ENCODE data around the gene COL4A2.
"Not testable (repeated sequence)": the region's sequence is repeated elsewhere in the genome, so short reads cannot be mapped to it uniquely, and the experiment has no call there.

The COL4A2 gene

DNA sequence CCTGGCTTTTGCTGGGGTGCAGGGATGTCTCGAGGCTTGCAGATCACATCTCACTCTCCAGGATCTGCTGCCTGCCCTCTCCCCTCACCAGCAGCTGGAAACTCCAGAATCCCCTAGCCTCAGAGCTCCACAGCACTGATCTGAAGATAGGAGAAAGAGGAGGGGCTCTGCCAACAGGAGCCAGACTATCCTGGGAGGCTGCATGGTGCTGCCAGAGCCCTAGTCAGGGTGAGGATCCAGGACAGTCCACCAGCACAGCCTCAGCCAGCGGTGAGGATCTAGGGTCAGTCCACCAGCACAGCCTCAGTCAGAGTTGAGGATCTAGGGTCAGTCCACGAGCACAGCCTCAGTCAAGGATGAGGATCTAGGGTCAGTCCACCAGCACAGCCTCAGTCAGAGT, 189.2 kb downstream of the COL4A2 start:
- no peak for DNase-seq (ENCODE audit: low spot score)

DNA sequence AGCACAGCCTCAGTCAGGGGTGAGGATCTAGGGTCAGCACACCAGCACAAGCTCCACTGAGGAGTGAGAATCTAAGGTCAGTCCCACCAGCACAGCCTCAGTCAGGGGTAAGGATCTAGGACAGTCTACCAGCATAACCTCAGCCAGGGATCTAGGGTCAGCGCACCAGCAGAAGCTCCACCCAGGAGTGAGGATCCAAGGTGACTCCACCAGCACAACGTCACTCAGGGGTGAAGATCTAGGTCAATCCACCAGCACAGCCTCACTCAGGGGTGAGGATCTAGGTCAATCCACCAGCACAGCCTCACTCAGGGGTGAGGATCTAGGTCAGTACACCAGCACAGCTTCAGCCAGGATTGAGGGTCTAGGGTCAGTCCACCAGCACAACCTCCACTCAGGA, 189.9 kb downstream of the COL4A2 start:
- no peak for DNase-seq (ENCODE audit: low spot score)

DNA sequence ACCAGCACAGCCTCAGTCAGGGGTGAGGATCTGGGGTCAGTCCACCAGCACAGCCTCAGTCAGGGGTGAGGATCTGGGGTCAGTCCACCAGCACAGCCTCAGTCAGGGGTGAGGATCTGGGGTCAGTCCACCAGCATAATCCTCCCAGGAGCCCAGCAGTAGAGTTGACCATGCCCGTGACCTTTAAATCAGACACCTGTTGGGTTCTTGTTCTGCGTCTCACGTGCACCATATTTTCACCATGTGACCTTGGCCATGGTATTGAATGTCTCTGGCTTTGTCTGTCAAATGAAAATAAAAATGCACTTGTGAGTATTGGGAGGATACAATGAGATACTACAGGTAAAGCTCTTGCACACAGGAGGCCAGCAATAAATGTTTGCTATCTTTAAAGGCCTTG, 190.8 kb downstream of the COL4A2 start:
- not testable (repeated sequence) for DNase-seq (ENCODE audit: low spot score)

DNA sequence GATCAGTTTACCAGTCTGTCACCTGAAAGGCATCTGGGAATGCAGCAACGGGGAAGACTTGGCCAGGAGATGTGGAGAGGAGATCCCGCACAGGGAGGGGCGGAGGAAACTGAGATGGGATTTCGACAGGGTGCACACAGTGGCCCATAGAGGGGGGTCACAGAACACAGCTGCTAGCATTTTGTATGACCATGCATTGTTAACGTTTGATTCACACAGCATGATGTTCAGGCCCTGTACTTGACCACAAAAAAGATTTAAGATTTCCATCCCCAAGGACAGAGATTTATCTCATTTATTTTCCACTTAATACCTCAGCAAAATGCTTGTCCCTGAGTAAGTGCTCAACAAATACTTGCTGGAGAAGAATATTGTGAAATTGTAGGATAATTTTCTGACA, 191.2 kb downstream of the COL4A2 start:
- no peak for DNase-seq (ENCODE audit: low spot score)

DNA sequence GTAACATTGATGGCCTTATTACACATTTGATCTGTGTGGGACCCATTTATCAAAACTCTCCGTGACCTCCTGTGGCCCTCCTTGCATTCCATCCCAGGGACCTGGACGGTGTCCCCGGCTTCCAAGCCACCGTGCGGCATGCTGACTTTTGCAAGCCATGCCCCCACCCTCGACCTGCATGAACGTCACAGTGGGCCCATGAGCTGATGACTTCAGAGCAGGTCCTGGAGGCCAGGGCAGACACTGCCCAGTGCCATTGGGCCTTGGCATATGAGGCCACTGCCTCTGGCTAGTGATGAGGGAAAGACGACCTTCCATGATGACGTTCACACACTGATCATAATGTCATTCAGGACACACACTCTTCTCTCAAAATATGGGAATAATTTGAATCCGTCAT, 191.7 kb downstream of the COL4A2 start:
- DNase-seq (ENCODE audit: low spot score): no peak

DNA sequence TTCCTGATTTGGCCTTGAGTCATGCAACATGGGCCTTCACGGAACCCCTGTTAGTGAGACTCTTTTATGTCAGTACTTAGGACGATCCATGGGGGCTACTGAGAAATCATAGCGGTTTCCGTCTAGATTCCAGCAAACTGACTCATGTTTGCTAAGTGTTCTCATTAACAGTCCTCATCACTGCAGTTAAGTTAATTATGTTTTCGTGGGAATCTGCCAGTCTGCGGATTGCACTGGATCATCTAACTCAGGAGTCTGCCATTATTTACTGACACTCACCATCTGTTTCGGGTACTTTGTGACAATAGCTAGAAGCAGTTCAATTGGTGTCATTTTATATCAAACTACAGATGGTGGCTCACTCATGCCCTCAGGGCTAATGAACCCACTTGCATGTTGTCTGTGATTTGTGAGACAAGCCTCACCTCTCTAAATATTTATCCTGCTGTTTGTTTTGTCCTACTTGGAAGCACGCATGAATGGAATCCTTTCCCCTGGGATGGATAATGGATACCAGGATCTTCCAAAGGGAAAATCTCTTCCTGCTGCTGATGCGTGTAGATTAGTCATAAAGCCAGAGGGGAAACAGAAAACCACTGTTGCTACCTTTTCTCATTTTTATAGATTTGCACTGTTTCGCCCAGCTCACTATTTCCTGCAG, 192.7 kb downstream of the COL4A2 start:
- DNase-seq (ENCODE audit: low spot score): no peak

DNA sequence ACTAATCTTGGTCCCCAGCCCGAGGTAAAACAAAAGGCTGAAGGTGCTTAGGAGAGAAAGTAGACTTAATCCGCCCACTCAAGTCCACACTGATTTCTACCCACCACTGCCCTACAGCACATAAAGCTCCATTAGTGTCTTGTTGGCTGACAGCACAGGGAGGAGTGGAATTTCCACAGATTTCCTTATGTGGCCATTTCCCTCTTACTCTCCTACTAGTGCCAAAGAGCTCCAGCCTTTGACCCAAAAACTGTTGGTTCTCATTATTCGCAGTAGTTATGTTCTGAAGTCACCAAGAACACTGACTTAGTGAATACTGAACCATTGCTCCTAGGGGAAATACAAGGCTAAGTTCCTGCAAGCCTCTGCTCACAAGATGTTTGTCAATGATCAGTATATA, 193.3 kb downstream of the COL4A2 start:
- no peak for DNase-seq (ENCODE audit: low spot score)

DNA sequence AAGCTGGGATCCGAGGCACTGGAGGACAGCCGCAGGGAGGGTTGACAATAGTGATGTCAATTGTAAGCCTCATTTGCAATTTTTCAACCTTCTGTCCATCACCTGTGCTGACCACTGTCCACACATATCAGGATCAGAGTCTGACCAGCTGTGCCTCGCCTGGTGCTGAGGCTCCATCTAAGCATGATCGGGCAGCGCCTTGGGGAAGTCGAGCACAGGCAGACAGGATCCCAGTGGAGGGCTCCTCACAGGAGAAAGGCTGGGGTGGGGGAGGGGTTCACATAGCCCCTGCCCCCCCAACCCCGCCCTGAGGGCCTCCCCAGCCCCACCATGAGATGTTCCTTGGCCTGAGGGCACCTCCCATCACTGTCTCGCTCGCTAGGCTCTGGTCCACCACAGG, 194.1 kb downstream of the COL4A2 start:
- DNase-seq (ENCODE audit: low spot score): no peak

DNA sequence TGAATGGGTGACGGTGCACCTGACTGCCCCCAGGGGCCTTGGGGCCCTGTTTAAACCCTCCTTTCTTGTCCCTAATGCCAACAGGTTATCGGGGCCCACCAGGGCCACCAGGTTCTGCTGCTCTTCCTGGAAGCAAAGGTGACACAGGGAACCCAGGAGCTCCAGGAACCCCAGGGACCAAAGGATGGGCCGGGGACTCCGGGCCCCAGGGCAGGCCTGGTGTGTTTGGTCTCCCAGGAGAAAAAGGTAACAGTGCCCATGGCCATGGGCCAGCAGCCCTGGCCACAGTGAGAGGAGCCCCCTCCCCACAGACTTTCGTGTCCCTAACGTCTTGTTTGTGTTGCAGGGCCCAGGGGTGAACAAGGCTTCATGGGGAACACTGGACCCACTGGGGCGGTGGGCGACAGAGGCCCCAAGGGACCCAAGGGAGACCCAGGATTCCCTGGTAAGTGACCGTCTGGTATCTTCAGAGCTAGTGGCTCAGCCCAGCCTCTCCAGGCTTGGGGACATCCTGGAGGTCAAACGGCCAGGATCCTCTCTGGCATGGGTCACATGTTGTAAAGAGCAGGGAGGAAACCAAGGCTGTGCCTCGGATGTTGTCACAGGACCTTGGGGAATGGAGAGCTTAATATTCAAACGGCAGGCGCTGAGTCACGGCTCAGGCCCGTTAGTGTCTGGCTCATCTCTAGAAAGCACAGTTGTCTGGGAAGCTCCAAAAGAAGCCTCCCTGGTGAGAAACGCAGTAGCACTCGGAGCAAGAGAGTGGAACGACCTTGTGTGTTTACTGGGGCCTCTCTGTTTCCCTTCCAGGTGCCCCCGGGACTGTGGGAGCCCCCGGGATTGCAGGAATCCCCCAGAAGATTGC, 196.2 kb downstream of the COL4A2 start:
- no peak for DNase-seq (ENCODE audit: low spot score)

DNA sequence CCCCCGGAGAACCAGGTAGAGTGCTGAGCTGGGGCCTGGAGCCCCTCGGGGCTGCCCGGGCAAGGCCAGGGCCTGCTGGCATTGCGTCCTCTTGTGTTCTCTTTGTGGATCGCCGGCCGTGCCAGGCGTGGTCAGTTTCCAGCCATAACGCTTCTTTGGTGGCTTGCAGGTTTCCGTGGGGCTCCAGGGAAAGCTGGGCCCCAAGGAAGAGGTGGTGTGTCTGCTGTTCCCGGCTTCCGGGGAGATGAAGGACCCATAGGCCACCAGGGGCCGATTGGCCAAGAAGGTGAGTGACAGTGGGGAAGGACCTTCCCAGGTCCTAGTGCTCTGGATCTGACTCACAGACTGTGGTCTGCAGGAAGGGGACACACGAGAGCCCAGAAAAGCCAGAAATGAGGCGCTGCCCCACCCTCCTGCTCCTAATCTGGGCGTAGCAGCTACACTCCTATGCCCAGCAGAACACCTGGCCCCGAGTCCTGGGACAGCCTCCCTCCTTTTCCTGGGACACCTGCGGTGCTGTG, 197.0 kb downstream of the COL4A2 start:
- DNase-seq (ENCODE audit: low spot score): no peak

DNA sequence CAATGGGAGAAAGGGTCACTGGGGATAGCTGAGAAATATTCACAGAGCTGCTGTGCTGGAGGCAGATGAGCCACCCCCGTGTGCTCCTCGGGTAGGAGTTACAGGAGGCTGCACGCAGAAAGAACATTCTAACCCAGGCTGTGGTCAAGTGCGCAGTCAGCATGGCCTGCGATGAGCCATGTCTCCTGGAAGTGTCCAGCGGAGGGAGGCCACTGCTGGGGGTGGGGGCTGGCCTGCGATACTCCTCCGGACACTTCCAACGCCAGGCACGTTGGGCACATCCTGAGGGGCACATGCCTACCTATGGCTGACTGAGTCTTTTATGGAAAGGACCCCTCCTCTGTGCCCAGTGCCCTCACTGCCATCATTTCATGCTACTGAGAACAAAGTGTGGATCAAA, 198.5 kb downstream of the COL4A2 start:
- no peak for DNase-seq (ENCODE audit: low spot score)

DNA sequence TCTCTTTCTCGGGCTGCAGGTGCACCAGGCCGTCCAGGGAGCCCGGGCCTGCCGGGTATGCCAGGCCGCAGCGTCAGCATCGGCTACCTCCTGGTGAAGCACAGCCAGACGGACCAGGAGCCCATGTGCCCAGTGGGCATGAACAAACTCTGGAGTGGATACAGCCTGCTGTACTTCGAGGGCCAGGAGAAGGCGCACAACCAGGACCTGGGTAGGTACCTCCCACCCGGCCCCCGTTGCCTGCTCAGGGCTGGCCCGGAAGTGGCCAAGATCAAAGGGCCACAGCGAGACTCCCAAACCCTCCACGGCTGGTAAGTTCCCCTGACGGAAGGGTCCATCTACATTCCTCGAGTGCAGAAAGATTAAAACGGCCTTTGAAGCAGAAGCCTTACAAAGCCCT, 199.3 kb downstream of the COL4A2 start:
- DNase-seq (ENCODE audit: low spot score): no peak

DNA sequence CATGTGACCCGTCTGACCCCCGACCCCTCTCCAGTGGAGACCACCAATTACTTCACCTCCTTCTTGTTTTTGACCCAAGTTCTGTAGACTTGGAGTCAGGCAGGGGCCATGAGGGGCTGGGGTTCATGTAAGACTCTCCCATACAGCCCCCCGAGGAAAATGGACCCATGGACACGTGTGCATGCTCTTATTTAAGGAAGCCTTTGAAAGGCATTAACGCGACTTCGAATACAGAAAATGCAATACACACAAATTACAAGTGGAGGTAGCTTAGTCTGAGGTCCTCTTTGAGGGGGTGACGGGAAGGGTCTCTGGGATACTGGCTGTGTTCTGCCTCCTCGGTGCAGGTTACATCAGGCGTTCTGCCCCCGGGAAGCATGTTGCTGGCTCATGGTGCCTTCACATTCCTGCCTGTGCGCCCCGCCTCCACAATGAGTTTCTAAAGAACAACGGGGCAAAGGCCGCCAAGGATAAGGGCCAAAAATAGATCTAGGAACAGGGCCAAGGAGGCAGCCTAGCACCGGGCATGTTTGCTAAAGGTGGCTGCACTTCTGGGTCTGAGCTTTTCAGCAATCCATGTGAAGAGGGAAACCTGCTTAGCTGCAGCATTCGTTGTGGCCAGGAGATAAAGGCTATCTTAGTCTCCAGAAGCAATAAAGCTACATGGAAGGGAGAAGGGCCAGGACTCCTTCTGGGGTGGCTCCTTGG, 199.9 kb downstream of the COL4A2 start:
- DNase-seq (ENCODE audit: low spot score): no peak

DNA sequence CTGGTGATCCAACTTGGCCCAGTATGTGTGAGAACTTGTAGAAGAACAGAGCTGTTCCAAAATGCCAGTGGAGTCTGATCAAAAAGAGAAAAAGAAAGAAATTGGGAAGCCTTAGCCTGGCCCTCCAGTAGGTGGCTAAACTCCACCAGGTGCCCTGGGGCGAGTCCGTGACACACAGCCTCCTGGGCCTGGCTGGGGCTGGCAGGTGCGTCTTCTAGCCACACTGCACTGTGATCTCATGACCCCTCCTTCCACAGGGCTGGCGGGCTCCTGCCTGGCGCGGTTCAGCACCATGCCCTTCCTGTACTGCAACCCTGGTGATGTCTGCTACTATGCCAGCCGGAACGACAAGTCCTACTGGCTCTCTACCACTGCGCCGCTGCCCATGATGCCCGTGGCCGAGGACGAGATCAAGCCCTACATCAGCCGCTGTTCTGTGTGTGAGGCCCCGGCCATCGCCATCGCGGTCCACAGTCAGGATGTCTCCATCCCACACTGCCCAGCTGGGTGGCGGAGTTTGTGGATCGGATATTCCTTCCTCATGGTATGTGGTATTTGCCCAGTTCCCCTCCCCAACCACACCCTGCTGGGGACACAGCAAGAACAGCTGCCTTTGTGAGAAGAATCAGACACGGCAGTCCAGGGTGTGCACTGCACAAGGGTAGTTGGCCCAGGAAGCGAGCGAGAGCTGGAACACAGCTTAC, 200.7 kb downstream of the COL4A2 start:
- no peak for DNase-seq (ENCODE audit: low spot score)

DNA sequence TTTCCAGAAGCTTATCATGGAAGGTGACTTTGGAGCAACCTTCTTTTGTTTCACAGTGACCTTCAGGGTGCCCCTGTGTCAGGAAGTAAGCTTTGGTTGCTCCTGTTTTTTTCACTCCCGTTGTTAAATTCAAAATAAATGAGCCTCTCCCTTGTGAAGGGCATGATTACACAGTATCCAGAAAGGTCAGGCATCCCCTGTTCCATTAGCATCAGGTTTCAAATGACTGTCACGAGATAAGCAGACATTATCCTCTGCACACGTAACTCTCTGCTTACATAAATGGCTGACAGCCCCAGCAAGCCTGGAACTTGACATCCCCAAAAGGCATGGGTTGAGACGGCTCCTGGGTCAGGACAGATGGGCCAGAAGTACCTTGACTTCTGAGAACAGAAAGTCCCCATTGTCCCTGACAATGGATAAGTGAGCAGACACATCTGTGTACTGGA, 202.4 kb downstream of the COL4A2 start:
- no peak for DNase-seq (ENCODE audit: low spot score)

DNA sequence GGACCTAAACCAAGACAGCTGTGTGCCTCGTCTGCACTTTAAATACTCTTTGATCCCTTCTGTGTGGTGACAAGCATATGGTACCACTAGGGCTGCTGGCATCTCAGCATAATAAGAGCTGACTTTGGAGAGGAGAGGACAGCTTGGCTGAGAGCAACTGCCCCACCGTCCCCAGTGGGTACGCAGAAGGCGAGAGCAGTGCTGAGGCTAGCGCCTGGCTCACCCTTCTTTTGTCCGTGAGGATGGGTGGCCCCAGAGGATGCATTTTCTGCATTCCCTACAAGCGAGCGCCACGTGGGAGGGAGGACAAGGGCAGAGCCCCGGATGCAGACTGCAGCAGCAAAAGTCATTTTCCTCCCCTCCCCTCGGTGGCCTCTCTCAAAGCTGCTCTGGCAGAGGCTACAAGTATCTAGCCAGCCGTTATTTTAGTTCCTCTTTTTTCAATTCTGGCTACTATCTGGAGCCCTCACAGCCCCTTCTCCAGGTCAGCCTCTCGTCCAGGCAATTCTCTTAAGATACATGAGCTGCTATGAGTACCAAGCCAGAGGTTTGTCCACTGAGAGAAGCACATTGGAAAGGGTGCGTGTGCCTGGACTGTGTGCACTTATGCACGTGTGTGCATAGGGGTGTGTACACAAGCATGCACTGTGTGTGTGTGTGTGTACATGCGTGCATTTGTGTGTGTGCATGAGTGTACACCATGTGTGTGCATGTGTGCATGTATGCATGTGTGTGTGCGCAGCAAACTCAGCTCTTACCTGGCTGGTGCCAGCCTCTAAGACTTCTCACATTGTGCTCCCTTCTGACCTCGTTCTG, 203.1 kb downstream of the COL4A2 start:
- DNase-seq (ENCODE audit: low spot score): no peak

DNA sequence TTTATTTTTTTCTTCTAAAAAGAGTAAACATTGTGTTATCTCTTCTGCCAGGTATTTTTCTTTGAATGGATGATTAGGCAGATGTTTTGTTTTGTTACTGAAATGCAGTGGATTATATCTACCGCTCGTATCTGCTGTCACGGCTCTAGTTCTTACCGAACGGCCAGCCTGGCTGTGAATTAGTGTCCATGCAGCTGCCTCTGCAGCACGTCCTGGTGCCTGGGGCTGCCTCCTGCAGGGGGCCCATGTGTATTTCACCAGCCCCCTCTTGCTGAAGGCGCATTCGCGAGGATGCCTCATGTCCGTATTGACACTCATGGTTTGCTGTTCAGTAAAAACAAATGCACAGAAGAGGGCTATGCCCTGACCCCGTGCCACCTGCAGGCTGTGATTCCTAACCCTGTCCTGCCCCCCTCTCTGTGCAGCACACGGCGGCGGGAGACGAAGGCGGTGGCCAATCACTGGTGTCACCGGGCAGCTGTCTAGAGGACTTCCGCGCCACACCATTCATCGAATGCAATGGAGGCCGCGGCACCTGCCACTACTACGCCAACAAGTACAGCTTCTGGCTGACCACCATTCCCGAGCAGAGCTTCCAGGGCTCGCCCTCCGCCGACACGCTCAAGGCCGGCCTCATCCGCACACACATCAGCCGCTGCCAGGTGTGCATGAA, 204.6 kb downstream of the COL4A2 start:
- no peak for DNase-seq (ENCODE audit: low spot score)

DNA sequence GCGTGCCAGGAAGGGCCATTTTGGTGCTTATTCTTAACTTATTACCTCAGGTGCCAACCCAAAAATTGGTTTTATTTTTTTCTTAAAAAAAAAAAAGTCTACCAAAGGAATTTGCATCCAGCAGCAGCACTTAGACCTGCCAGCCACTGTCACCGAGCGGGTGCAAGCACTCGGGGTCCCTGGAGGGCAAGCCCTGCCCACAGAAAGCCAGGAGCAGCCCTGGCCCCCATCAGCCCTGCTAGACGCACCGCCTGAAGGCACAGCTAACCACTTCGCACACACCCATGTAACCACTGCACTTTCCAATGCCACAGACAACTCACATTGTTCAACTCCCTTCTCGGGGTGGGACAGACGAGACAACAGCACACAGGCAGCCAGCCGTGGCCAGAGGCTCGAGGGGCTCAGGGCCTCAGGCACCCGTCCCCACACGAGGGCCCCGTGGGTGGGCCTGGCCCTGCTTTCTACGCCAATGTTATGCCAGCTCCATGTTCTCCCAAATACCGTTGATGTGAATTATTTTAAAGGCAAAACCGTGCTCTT, 205.2 kb downstream of the COL4A2 start:
- DNase-seq (ENCODE audit: low spot score): no peak

DNA sequence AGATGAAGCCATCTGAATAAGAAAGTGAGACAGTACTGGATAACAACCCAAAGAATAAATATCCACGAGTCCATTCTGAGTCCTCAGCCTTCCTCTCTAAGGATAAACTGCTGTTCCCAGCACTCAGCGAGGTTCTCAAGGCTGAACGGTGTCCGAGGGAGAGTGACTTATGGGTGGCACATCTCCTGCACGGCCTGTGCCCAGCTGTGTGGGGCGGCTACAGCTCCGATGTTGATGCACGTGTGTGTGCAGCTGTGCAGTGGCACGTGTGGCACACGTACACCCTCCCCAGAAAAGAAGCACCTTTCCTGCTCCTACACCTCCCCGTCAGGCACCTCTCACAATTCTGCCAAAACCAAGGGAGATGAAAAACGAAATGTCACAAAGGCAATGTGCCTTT, 209.4 kb downstream of the COL4A2 start:
- DNase-seq (ENCODE audit: low spot score): no peak

DNA sequence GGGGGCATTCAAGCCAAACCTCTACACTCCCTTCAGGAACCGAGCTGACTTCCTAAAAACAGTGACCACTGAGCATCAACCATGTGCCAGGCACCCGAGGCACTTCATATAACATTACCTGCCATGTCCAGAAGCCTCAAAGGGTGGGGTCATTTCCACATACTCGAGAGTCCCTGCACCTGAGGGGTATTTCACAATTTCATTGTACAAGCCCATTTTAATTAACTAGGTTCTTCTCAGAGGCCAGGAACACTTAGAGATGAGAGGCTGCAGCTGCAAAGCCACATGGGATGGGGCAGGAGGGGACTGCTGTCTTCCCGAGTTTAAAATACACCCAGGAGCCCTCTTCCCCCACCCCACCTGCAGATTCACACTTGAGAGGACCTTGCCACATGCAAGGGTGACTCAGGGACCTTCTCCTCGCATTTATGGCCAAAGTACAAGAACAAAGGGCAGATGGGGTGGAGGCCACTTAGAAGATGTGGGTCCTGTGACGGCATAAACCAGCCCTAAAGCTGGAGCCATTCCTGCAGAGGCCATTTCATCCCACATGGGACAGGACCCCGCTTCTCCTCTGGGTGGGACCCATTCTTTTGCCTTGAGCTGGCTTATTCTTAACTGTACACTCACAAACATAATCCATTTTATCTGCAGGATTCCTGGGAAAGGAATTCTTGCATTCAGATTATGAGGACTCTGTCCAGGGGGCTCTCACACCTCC, 210.6 kb downstream of the COL4A2 start:
- no peak for DNase-seq (ENCODE audit: low spot score)
